Activated CD4-positive, alpha-beta T cell treated with anti-CD3 and anti-CD28 coated beads, Interleukin-2, amount 50 U/mL, for 48 hours (primary cell): ENCODE measurements around the gene PSMD12.
A peak's percentile ranks its signal among the peaks of the same experiment; 100 is the strongest.
"Not testable (repeated sequence)": the region's sequence is repeated elsewhere in the genome, so short reads cannot be mapped to it uniquely, and the experiment has no call there.

ENCODE experiments used
- DNase-seq, 2 experiments: peaks; one replicate each; pipeline ENCODE4 v3.0.0-alpha.2; 2020

PSMD12 gene

GRCh38 chr17:67366193-67367157 lies at the start of gene PSMD12:
TSS of gene PSMD12 (minus strand) at chr17:67366577. CDS start at chr17:67366519, 58 bp downstream.
- DNase-seq, result peak; percentile 97

GRCh38 chr17:67415291-67415690 lies 48.9 kb upstream of the PSMD12 start:
- DNase-seq, result no peak

- DNase-seq, result no peak
Measured at GRCh38 chr17:67414559-67414958, 48.2 kb upstream of the PSMD12 start.

- DNase-seq, result no peak
Measured at GRCh38 chr17:67414130-67414529, 47.8 kb upstream of the PSMD12 start.

- no peak for DNase-seq
Measured at GRCh38 chr17:67413388-67413787, 47.0 kb upstream of the PSMD12 start.

GRCh38 chr17:67412941-67413340 lies 46.6 kb upstream of the PSMD12 start:
- no peak for DNase-seq

- no peak for DNase-seq
Measured at GRCh38 chr17:67412032-67412431, 45.7 kb upstream of the PSMD12 start.

GRCh38 chr17:67411397-67411796 lies 45.0 kb upstream of the PSMD12 start:
- no peak for DNase-seq

- not testable (repeated sequence) for DNase-seq
Measured at GRCh38 chr17:67408455-67408830, 42.1 kb upstream of the PSMD12 start.

GRCh38 chr17:67403483-67403882 lies 37.1 kb upstream of the PSMD12 start:
- DNase-seq, result no peak

GRCh38 chr17:67403065-67403464 lies 36.7 kb upstream of the PSMD12 start:
- DNase-seq, result no peak

- no peak for DNase-seq
Measured at GRCh38 chr17:67401598-67402504, 35.5 kb upstream of the PSMD12 start.

- DNase-seq, result no peak
Measured at GRCh38 chr17:67401106-67401505, 34.7 kb upstream of the PSMD12 start.

GRCh38 chr17:67400193-67400592 lies 33.8 kb upstream of the PSMD12 start:
- no peak for DNase-seq

- DNase-seq, result no peak
Measured at GRCh38 chr17:67399676-67400075, 33.3 kb upstream of the PSMD12 start.

- no peak for DNase-seq
Measured at GRCh38 chr17:67393809-67394397, 27.5 kb upstream of the PSMD12 start.

GRCh38 chr17:67392111-67392510 lies 25.7 kb upstream of the PSMD12 start:
- DNase-seq, result no peak

GRCh38 chr17:67390646-67391361 lies 24.4 kb upstream of the PSMD12 start:
- peak; percentile 70 to 81 for DNase-seq

GRCh38 chr17:67390006-67390645 lies 23.7 kb upstream of the PSMD12 start:
- no peak for DNase-seq

- no peak for DNase-seq
Measured at GRCh38 chr17:67388986-67389385, 22.6 kb upstream of the PSMD12 start.

- DNase-seq, result not testable (repeated sequence)
Measured at GRCh38 chr17:67388536-67388935, 22.2 kb upstream of the PSMD12 start.
